HEK293 (cell line): Measurements from ENCODE around the gene MS4A6A.

Experiments
- TCF7L2 ChIP-seq: IDR thresholded peaks from 2 replicates; pipeline ENCODE4 v1.6.1; 2011; ENCODE audit warnings: low read depth, mild to moderate bottlenecking, inconsistent platforms, low read length, moderate library complexity, borderline replicate concordance
- ZNF248 ChIP-seq: fragments of 450-650 bp; formaldehyde crosslinking; IDR thresholded peaks from 2 replicates; pipeline ENCODE4 v1.5.1; 2017; ENCODE audit warnings: missing biosample characterization, missing genetic modification characterization
- TF ChIP-seq, protein P1 (sequence below): fragments of 450-650 bp; formaldehyde crosslinking; IDR thresholded peaks from 2 replicates; pipeline ENCODE4 v1.5.1; 2016; ENCODE audit warnings: missing biosample characterization, missing genetic modification characterization
- TF ChIP-seq, protein P2 (sequence below): fragments of 450-650 bp; formaldehyde crosslinking; IDR thresholded peaks from 2 replicates; pipeline ENCODE4 v1.5.1; 2016; ENCODE audit warnings: missing biosample characterization, missing genetic modification characterization

DNA sequence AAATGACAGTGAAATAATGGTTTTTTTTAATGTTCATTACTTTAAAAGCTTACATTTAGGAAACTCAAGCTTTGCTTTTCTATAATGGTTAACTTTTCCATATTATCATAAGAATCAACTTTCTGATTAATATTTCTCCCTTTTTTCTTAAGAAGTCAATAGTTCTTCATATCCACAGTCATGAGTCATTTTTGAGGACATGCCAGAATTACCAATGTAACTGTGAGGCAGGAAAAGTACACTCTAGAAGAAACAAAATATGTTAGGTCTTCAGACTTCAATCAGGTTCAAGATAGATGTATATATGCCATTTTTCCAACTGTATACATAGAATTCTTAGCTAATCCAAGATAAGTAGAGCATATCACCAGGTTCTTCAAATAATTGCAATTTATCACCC lies 10.9 kb downstream of the MS4A6A start:
- TF ChIP-seq, protein P1, sequence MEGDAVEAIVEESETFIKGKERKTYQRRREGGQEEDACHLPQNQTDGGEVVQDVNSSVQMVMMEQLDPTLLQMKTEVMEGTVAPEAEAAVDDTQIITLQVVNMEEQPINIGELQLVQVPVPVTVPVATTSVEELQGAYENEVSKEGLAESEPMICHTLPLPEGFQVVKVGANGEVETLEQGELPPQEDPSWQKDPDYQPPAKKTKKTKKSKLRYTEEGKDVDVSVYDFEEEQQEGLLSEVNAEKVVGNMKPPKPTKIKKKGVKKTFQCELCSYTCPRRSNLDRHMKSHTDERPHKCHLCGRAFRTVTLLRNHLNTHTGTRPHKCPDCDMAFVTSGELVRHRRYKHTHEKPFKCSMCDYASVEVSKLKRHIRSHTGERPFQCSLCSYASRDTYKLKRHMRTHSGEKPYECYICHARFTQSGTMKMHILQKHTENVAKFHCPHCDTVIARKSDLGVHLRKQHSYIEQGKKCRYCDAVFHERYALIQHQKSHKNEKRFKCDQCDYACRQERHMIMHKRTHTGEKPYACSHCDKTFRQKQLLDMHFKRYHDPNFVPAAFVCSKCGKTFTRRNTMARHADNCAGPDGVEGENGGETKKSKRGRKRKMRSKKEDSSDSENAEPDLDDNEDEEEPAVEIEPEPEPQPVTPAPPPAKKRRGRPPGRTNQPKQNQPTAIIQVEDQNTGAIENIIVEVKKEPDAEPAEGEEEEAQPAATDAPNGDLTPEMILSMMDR (tag by site-specific recombination) = no peak
- TF ChIP-seq ZNF248 (no peak), TCF7L2 (no peak)
- TF ChIP-seq, protein P2, sequence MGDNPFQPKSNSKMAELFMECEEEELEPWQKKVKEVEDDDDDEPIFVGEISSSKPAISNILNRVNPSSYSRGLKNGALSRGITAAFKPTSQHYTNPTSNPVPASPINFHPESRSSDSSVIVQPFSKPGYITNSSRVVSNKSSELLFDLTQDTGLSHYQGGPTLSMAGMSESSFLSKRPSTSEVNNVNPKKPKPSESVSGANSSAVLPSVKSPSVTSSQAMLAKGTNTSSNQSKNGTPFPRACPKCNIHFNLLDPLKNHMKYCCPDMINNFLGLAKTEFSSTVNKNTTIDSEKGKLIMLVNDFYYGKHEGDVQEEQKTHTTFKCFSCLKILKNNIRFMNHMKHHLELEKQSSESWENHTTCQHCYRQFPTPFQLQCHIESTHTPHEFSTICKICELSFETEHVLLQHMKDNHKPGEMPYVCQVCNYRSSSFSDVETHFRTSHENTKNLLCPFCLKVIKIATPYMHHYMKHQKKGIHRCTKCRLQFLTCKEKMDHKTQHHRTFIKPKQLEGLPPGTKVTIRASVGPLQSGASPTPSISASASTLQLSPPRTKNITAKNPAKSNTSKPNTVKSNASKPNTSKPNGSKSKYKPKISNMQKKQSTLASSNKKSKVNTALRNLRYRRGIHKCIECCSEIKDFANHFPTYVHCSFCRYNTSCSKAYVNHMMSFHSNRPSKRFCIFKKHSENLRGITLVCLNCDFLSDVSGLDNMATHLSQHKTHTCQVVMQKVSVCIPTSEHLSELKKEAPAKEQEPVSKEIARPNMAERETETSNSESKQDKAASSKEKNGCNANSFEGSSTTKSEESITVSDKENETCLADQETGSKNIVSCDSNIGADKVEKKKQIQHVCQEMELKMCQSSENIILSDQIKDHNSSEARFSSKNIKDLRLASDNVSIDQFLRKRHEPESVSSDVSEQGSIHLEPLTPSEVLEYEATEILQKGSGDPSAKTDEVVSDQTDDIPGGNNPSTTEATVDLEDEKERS = no peak
